ENCODE measurements around the gene GABBR2.
A peak's percentile ranks its signal among the peaks of the same experiment; 100 is the strongest.

GABBR2 gene

GRCh38 chr9:98708933-98709911, at the start of gene GABBR2:
Gene GABBR2, minus strand, starts transcription at chr9:98708935. Its CDS starts 198 bp downstream, at chr9:98708737.
- DNase-seq (ENCODE audit: low read depth in 2 of 2): peak in 1 of 2 donors; percentile 5
- TF ChIP-seq CTCF (IDR thresholded peaks at IDR 0.05; ENCODE audit: low read depth, low read length): no peak
- H3K4me3 ChIP-seq (replicated peaks in 1 of 2; ENCODE audit: low read depth in 2 of 2, low read length in 2 of 2): peak within 1 kb of the TSS; percentile 50 to 51

- DNase-seq (ENCODE audit: low read depth in 2 of 2): no peak
Observed at GRCh38 chr9:98755006-98755618, 46.4 kb upstream of the GABBR2 start.

GRCh38 chr9:98751210-98751609, 42.5 kb upstream of the GABBR2 start:
- no peak overlapping the region for H3K4me3 ChIP-seq (replicated peaks in 1 of 2; ENCODE audit: low read depth in 2 of 2, low read length in 2 of 2)
- TF ChIP-seq CTCF (IDR thresholded peaks at IDR 0.05; ENCODE audit: low read depth, low read length): no peak
- DNase-seq (ENCODE audit: low read depth in 2 of 2): no peak

More at GRCh38 chr9:98755006-98755618, 46.4 kb upstream of the GABBR2 start:
- no peak overlapping the region for H3K4me3 ChIP-seq (replicated peaks in 1 of 2; ENCODE audit: low read depth in 2 of 2, low read length in 2 of 2)
- peak; percentile 1 for TF ChIP-seq CTCF (IDR thresholded peaks at IDR 0.05; ENCODE audit: low read depth, low read length)

DNA sequence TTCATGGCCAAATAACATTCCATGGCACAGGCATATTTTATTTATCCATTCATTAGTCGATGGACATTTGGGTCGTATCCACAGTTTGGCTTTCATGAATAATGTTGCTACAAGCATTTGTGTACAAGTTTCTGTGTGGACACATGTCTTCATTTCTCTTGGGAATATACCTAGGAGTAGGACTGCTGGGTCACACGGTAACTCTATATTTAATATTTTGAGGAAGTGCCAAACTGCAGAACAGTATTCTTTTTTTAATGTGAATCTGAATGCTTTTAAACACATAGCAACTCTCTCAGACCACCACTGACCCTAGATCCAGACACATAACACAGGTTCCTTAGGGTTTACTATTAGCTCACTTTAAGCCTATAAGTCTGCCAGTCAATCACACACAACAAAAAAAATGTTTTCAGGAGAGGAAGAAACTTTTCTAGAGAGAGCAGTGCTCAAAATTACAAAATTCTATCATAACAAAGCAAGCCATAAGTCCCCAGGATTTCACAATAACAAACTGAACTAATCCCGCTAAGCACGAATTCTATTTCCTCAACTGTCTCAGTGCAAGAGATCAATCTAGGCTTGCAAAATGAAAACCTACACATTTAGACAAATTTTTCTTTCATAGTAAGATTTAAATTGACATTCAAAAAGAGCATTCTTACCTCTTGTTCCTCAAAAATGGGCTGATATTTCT, 41.8 kb upstream of the GABBR2 start:
- TF ChIP-seq CTCF (IDR thresholded peaks at IDR 0.05; ENCODE audit: low read depth, low read length): no peak
- H3K4me3 ChIP-seq (replicated peaks in 1 of 2; ENCODE audit: low read depth in 2 of 2, low read length in 2 of 2): no peak overlapping the region
- no peak for DNase-seq (ENCODE audit: low read depth in 2 of 2)

GRCh38 chr9:98747476-98747875, 38.7 kb upstream of the GABBR2 start:
- no peak for TF ChIP-seq CTCF (IDR thresholded peaks at IDR 0.05; ENCODE audit: low read depth, low read length)
- H3K4me3 ChIP-seq (replicated peaks in 1 of 2; ENCODE audit: low read depth in 2 of 2, low read length in 2 of 2): no peak overlapping the region
- DNase-seq (ENCODE audit: low read depth in 2 of 2): no peak

GRCh38 chr9:98745470-98745869, 36.7 kb upstream of the GABBR2 start:
- H3K4me3 ChIP-seq (replicated peaks in 1 of 2; ENCODE audit: low read depth in 2 of 2, low read length in 2 of 2): no peak overlapping the region
- TF ChIP-seq CTCF (IDR thresholded peaks at IDR 0.05; ENCODE audit: low read depth, low read length): no peak
- DNase-seq (ENCODE audit: low read depth in 2 of 2): no peak
